Brain microvascular endothelial cell (primary cell): ENCODE results near the gene CHST11.

Source experiments
- DNase-seq: peaks from one replicate; pipeline ENCODE4 v3.0.0-alpha.2; 2020
- H3K27ac ChIP-seq: fragments of 250-450 bp; sonication (Bioruptor Pico); 2 replicates; pipeline ENCODE4 v1.5.1; 2020; ENCODE audit warnings: mild to moderate bottlenecking, moderate library complexity
- H3K27me3 ChIP-seq: fragments of 250-450 bp; sonication (Bioruptor Pico); replicated peaks from 2 replicates; pipeline ENCODE4 v1.5.1; 2020; ENCODE audit warnings: mild to moderate bottlenecking
- H3K36me3 ChIP-seq: fragments of 250-450 bp; sonication (Bioruptor Pico); replicated peaks from 2 replicates; pipeline ENCODE4 v1.5.1; 2020; ENCODE audit warnings: mild to moderate bottlenecking
- H3K4me3 ChIP-seq: 2 replicates; pipeline ENCODE4 v1.5.1; 2011; ENCODE audit warnings: low read depth, mild to moderate bottlenecking, control low read depth, low read length, moderate library complexity
- CTCF ChIP-seq: IDR thresholded peaks from 2 replicates; pipeline ENCODE4 v1.5.1; 2011; ENCODE audit warnings: low read depth, mild to moderate bottlenecking, moderate library complexity, low read length, control low read depth, inconsistent platforms; ENCODE audit errors: missing control alignments
- in situ Hi-C: cut with HindIII; loops from 2 replicates; pipeline ENCODE4 v1.10.0; 2017; ENCODE audit warnings: low sequenced_read_pairs, low pct_ligation_motif_present

Gene CHST11

GRCh38 chr12:104638218-104638850 lies 181.6 kb downstream of the CHST11 start:
- TF ChIP-seq CTCF, result no peak
- no peak overlapping the region for H3K4me3 ChIP-seq
- no peak overlapping the region for H3K27ac ChIP-seq
- in situ Hi-C loops, result no loop called here
- no peaks in the 10 kb centered on the region for H3K36me3 ChIP-seq
- DNase-seq, result no peak
- H3K27me3 ChIP-seq, result no peaks in the 10 kb centered on the region

GRCh38 chr12:104638851-104639240 lies 182.1 kb downstream of the CHST11 start:
- Histone ChIP-seq H3K27me3 (no peaks in the 10 kb centered on the region), H3K36me3 (no peaks in the 10 kb centered on the region), H3K27ac (no peak overlapping the region), H3K4me3 (no peak overlapping the region)
- in situ Hi-C loops, result no loop called here
- TF ChIP-seq CTCF, result no peak
- DNase-seq, result no peak

GRCh38 chr12:104640956-104641355 lies 184.2 kb downstream of the CHST11 start:
- TF ChIP-seq CTCF, result no peak
- in situ Hi-C loops, result no loop called here
- Histone ChIP-seq H3K36me3 (no peaks in the 10 kb centered on the region), H3K27me3 (no peaks in the 10 kb centered on the region), H3K27ac (no peak overlapping the region), H3K4me3 (no peak overlapping the region)
- DNase-seq, result no peak

- no peak overlapping the region for H3K4me3 ChIP-seq
- DNase-seq, result no peak
- TF ChIP-seq CTCF, result no peak
- H3K27ac ChIP-seq, result no peak overlapping the region
- H3K27me3 ChIP-seq, result no peaks in the 10 kb centered on the region
- in situ Hi-C loops, result no loop called here
- H3K36me3 ChIP-seq, result peaks cover 3% of the 10 kb centered on the region
Observed at GRCh38 chr12:104641862-104642261, 185.1 kb downstream of the CHST11 start.

- DNase-seq, result no peak
- TF ChIP-seq CTCF, result no peak
- H3K27me3 ChIP-seq, result no peaks in the 10 kb centered on the region
- no peak overlapping the region for H3K27ac ChIP-seq
- no peak overlapping the region for H3K4me3 ChIP-seq
- peaks cover 3% of the 10 kb centered on the region for H3K36me3 ChIP-seq
- in situ Hi-C loops, result no loop called here
Observed at GRCh38 chr12:104643093-104643818, 186.5 kb downstream of the CHST11 start.
